ENCODE measurements around the gene CHRD.
A peak's percentile ranks its signal among the peaks of the same experiment; 100 is the strongest.

Gene CHRD

GRCh38 chr3:184372911-184373310 is 6.9 kb upstream of the CHRD start:
- Histone ChIP-seq H3K36me3 (ENCODE audit: insufficient read depth, low read length) (peaks cover 14% of the 10 kb centered on the region), H3K27ac (no peak overlapping the region), H3K4me3 (no peak overlapping the region), H3K9me3 (ENCODE audit: low read depth, low read length) (no peaks in the 10 kb centered on the region), H3K9ac (ENCODE audit: insufficient read length) (no peak overlapping the region)
- TF ChIP-seq POLR2AphosphoS5 (IDR thresholded peaks at IDR 0.05; ENCODE audit: borderline replicate concordance, low read depth, low read length): no peak
- no peak for TF ChIP-seq FOXP2 (optimal IDR thresholded peaks at IDR 0.05; ENCODE audit: control extremely low read depth, extremely low read length, insufficient read depth)
- no peak for TF ChIP-seq EZH2 (IDR thresholded peaks at IDR 0.05)
- no peak for DNase-seq (ENCODE audit: low read depth, low spot score)

GRCh38 chr3:184373422-184373821 is 6.4 kb upstream of the CHRD start:
- Histone ChIP-seq H3K9me3 (ENCODE audit: low read depth, low read length) (no peaks in the 10 kb centered on the region), H3K4me3 (no peak overlapping the region), H3K36me3 (ENCODE audit: insufficient read depth, low read length) (peaks cover 9% of the 10 kb centered on the region), H3K9ac (ENCODE audit: insufficient read length) (no peak overlapping the region), H3K27ac (no peak overlapping the region)
- TF ChIP-seq FOXP2 (optimal IDR thresholded peaks at IDR 0.05; ENCODE audit: control extremely low read depth, extremely low read length, insufficient read depth) (no peak), EZH2 (IDR thresholded peaks at IDR 0.05) (no peak), POLR2AphosphoS5 (IDR thresholded peaks at IDR 0.05; ENCODE audit: borderline replicate concordance, low read depth, low read length) (no peak)
- DNase-seq (ENCODE audit: low read depth, low spot score): no peak

- Histone ChIP-seq H3K36me3 (ENCODE audit: insufficient read depth, low read length) (no peaks in the 10 kb centered on the region), H3K9me3 (ENCODE audit: low read depth, low read length) (no peaks in the 10 kb centered on the region), H3K27ac (no peak overlapping the region), H3K4me3 (no peak overlapping the region), H3K9ac (ENCODE audit: insufficient read length) (no peak overlapping the region)
- no peak for DNase-seq (ENCODE audit: low read depth, low spot score)
- TF ChIP-seq FOXP2 (optimal IDR thresholded peaks at IDR 0.05; ENCODE audit: control extremely low read depth, extremely low read length, insufficient read depth) (no peak), POLR2AphosphoS5 (IDR thresholded peaks at IDR 0.05; ENCODE audit: borderline replicate concordance, low read depth, low read length) (no peak), EZH2 (IDR thresholded peaks at IDR 0.05) (no peak)
These were observed 4.0 kb upstream of the CHRD start for GRCh38 chr3:184375747-184376461.

DNA sequence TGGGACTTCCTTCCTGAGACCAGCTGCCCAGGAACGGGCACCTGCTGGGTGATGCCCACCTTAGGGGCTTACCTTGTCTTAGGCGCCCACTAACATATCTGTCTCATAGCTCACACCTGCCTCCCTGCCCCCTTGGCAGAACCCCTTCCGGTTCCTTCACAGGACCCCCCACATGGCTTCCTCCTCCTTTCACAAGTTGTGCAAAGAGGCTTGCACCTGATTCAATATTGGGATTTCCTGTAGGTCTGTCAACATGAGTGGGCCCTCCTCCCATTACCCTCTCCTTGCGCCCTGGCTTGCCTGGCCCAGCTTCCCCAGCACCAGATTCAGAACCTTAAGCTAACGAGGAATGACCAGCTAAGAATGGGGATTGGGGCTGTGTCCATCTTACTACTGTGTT is 2.5 kb upstream of the CHRD start:
- Histone ChIP-seq H3K4me3 (no peak overlapping the region), H3K27ac (no peak overlapping the region), H3K36me3 (ENCODE audit: insufficient read depth, low read length) (no peaks in the 10 kb centered on the region), H3K9me3 (ENCODE audit: low read depth, low read length) (no peaks in the 10 kb centered on the region), H3K9ac (ENCODE audit: insufficient read length) (no peak overlapping the region)
- no peak for DNase-seq (ENCODE audit: low read depth, low spot score)
- no peak for TF ChIP-seq EZH2 (IDR thresholded peaks at IDR 0.05)
- no peak for TF ChIP-seq POLR2AphosphoS5 (IDR thresholded peaks at IDR 0.05; ENCODE audit: borderline replicate concordance, low read depth, low read length)

GRCh38 chr3:184377882-184378445 is 1.9 kb upstream of the CHRD start, which contains the start of gene THPO:
TSS of gene THPO (minus strand) at chr3:184378207. CDS start at chr3:184376259, 1,948 bp downstream.
- H3K27ac ChIP-seq: no peak within 1 kb of the TSS
- DNase-seq (ENCODE audit: low read depth, low spot score): no peak
- H3K9ac ChIP-seq (ENCODE audit: insufficient read length): no peak within 1 kb of the TSS
- no peaks in the 10 kb centered on the region for H3K36me3 ChIP-seq (ENCODE audit: insufficient read depth, low read length)
- H3K9me3 ChIP-seq (ENCODE audit: low read depth, low read length): no peaks in the 10 kb centered on the region
- no peak within 1 kb of the TSS for H3K4me3 ChIP-seq
- TF ChIP-seq POLR2AphosphoS5 (IDR thresholded peaks at IDR 0.05; ENCODE audit: borderline replicate concordance, low read depth, low read length) (no peak), FOXP2 (optimal IDR thresholded peaks at IDR 0.05; ENCODE audit: control extremely low read depth, extremely low read length, insufficient read depth) (no peak), EZH2 (IDR thresholded peaks at IDR 0.05) (no peak)

- DNase-seq (ENCODE audit: low read depth, low spot score): no peak
- H3K9ac ChIP-seq (ENCODE audit: insufficient read length): no peak overlapping the region
- no peaks in the 10 kb centered on the region for H3K9me3 ChIP-seq (ENCODE audit: low read depth, low read length)
- no peak for TF ChIP-seq FOXP2 (optimal IDR thresholded peaks at IDR 0.05; ENCODE audit: control extremely low read depth, extremely low read length, insufficient read depth)
- no peak for TF ChIP-seq POLR2AphosphoS5 (IDR thresholded peaks at IDR 0.05; ENCODE audit: borderline replicate concordance, low read depth, low read length)
- TF ChIP-seq EZH2 (IDR thresholded peaks at IDR 0.05): no peak
- no peak overlapping the region for H3K27ac ChIP-seq
- no peak overlapping the region for H3K4me3 ChIP-seq
- H3K36me3 ChIP-seq (ENCODE audit: insufficient read depth, low read length): no peaks in the 10 kb centered on the region
These were observed 1.1 kb upstream of the CHRD start for GRCh38 chr3:184378651-184379357.

DNA sequence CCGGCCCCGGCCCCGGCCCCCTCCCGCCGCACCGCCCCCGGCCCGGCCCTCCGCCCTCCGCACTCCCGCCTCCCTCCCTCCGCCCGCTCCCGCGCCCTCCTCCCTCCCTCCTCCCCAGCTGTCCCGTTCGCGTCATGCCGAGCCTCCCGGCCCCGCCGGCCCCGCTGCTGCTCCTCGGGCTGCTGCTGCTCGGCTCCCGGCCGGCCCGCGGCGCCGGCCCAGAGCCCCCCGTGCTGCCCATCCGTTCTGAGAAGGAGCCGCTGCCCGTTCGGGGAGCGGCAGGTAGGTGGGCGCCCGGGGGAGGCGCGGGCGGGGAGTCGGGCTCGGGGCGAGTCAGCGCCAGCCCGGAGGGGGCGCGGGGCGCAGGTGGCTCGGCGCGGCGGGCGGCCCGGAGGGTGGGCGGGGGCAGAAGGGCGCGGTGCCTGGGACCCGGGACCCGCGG is 352 bp downstream of the CHRD start:
- no peak overlapping the region for H3K27ac ChIP-seq
- TF ChIP-seq POLR2AphosphoS5 (IDR thresholded peaks at IDR 0.05; ENCODE audit: borderline replicate concordance, low read depth, low read length) (no peak), EZH2 (IDR thresholded peaks at IDR 0.05) (no peak), FOXP2 (optimal IDR thresholded peaks at IDR 0.05; ENCODE audit: control extremely low read depth, extremely low read length, insufficient read depth) (no peak)
- H3K4me3 ChIP-seq: peak overlapping the region; percentile 77
- H3K36me3 ChIP-seq (ENCODE audit: insufficient read depth, low read length): no peaks in the 10 kb centered on the region
- no peak for DNase-seq (ENCODE audit: low read depth, low spot score)
- no peaks in the 10 kb centered on the region for H3K9me3 ChIP-seq (ENCODE audit: low read depth, low read length)
- no peak overlapping the region for H3K9ac ChIP-seq (ENCODE audit: insufficient read length)

- no peak for TF ChIP-seq POLR2AphosphoS5 (IDR thresholded peaks at IDR 0.05; ENCODE audit: borderline replicate concordance, low read depth, low read length)
- peak; percentile 81 for TF ChIP-seq EZH2 (IDR thresholded peaks at IDR 0.05)
- H3K36me3 ChIP-seq (ENCODE audit: insufficient read depth, low read length): no peaks in the 10 kb centered on the region
- H3K9ac ChIP-seq (ENCODE audit: insufficient read length): no peak overlapping the region
- H3K4me3 ChIP-seq: peak overlapping the region; percentile 77
- no peak for DNase-seq (ENCODE audit: low read depth, low spot score)
- H3K27ac ChIP-seq: no peak overlapping the region
- H3K9me3 ChIP-seq (ENCODE audit: low read depth, low read length): no peaks in the 10 kb centered on the region
These were observed 890 bp downstream of the CHRD start for GRCh38 chr3:184380627-184381260.

All from SK-N-MC (cell line).